DND-41 (cell line): ENCODE data around the gene GARIN1A.
"Not testable (repeated sequence)": the region's sequence is repeated elsewhere in the genome, so short reads cannot be mapped to it uniquely, and the experiment has no call there.

ENCODE experiments used
- EZH2 ChIP-seq: IDR thresholded peaks from 3 replicates; pipeline ENCODE4 v1.6.1; 2012; ENCODE audit warnings: borderline replicate concordance, low read depth, mild to moderate bottlenecking, moderate library complexity, low read length, inconsistent platforms; ENCODE audit not compliant: severe bottlenecking
- TF ChIP-seq, protein P1 (sequence below): IDR thresholded peaks from 2 replicates; pipeline ENCODE4 v1.5.1; 2012; ENCODE audit warnings: borderline replicate concordance, low read length, moderate library complexity, mild to moderate bottlenecking; ENCODE audit not compliant: poor library complexity, severe bottlenecking; ENCODE audit errors: extremely low read depth

DNA sequence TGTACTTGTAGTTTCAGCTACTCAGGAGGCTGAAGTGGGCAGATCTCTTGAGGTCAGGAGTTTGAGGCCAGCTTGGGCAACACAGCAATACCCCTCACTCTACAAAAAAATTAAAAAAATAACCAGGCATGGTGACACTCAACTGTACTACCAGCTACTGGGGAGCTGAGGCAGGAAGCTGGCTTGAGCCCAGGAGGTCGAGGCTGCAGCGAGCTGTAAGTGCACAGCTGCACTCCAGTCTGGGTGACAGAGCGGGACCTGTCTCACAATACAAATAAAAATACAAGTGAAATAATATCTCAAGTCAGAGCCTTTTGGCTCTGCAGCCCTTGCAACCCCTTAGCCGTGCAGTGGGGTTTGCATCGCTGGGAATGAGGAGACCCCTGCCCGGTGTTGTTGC lies 25.2 kb upstream of the GARIN1A start:
- TF ChIP-seq, protein P1, sequence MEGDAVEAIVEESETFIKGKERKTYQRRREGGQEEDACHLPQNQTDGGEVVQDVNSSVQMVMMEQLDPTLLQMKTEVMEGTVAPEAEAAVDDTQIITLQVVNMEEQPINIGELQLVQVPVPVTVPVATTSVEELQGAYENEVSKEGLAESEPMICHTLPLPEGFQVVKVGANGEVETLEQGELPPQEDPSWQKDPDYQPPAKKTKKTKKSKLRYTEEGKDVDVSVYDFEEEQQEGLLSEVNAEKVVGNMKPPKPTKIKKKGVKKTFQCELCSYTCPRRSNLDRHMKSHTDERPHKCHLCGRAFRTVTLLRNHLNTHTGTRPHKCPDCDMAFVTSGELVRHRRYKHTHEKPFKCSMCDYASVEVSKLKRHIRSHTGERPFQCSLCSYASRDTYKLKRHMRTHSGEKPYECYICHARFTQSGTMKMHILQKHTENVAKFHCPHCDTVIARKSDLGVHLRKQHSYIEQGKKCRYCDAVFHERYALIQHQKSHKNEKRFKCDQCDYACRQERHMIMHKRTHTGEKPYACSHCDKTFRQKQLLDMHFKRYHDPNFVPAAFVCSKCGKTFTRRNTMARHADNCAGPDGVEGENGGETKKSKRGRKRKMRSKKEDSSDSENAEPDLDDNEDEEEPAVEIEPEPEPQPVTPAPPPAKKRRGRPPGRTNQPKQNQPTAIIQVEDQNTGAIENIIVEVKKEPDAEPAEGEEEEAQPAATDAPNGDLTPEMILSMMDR, result not testable (repeated sequence)
- TF ChIP-seq EZH2, result not testable (repeated sequence)
